ENCODE results near the gene TNS3. TPM values are rescaled to one million over a fixed set of nuclear protein-coding genes. Genes with fewer than 3 reads are reported as not detected.
"Not testable (repeated sequence)": the region's sequence is repeated elsewhere in the genome, so short reads cannot be mapped to it uniquely, and the experiment has no call there.

The TNS3 gene
- total RNA-seq, 1 donor from 2014 or later: 168 TPM

DNA sequence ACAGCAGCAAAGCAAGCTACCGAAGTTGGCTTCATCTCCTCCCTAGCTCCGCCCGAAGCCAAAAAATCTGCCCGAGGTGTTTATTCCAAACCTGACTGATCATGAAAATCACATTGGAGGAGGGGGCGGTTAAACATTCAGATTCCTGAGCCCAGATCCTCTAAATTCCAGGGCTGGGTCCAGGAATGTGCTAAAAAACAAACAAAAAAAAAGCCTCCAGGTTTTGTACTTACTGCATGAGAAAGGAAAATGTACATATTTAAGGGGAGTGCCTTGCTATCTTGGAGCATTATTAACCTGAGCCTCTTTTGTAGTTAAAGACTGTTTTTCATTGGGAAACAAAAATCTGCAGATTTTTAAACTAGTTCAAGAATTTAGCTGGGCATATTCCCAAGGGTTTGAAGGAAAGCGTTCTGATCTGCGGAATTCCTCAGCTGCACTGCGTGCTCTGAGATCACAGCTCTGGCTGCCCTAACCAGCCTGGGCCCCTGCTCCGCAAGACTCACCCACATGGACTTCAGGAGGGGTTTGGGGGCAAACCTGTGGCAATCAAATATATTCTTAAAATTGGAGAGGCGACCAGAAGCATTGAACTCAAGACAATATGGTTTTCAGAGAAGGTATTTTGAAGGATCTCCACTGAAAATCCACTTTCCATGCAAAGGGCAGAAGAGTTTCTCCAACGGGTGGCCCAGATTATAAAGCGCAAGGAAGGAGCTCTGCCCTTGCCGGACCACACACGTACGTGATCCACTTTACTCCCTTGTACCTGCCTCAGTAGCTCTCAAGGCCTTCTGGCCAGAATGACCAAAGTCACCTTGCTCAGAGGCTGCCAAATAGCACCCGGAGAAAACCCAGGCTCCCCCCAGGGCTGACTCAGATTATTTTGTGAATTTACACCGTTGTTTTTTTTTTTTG, 10.0 kb upstream of the TNS3 start:
- Histone ChIP-seq H3K36me3 (no peaks in the 10 kb centered on the region), H3K4me3 (no peak overlapping the region), H3K27me3 (no peaks in the 10 kb centered on the region), H3K9me3 (peaks cover 4% of the 10 kb centered on the region), H3K27ac (peak overlapping the region; percentile 67), H3K4me1 (peaks cover 26% of the 10 kb centered on the region)
- DNase-seq: no peak
- TF ChIP-seq, protein P1, sequence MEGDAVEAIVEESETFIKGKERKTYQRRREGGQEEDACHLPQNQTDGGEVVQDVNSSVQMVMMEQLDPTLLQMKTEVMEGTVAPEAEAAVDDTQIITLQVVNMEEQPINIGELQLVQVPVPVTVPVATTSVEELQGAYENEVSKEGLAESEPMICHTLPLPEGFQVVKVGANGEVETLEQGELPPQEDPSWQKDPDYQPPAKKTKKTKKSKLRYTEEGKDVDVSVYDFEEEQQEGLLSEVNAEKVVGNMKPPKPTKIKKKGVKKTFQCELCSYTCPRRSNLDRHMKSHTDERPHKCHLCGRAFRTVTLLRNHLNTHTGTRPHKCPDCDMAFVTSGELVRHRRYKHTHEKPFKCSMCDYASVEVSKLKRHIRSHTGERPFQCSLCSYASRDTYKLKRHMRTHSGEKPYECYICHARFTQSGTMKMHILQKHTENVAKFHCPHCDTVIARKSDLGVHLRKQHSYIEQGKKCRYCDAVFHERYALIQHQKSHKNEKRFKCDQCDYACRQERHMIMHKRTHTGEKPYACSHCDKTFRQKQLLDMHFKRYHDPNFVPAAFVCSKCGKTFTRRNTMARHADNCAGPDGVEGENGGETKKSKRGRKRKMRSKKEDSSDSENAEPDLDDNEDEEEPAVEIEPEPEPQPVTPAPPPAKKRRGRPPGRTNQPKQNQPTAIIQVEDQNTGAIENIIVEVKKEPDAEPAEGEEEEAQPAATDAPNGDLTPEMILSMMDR (IDR thresholded peaks at IDR 0.05): no peak
- ATAC-seq: peak; percentile 22
- intact Hi-C loops (cut with DNase I): no loop called here

GRCh38 chr7:47591089-47591654, 9.3 kb upstream of the TNS3 start:
- intact Hi-C loops (cut with DNase I): no loop called here
- DNase-seq: no peak
- Histone ChIP-seq H3K4me3 (no peak overlapping the region), H3K9me3 (no peaks in the 10 kb centered on the region), H3K4me1 (peaks cover 27% of the 10 kb centered on the region), H3K36me3 (no peaks in the 10 kb centered on the region), H3K27ac (peak overlapping the region; percentile 67), H3K27me3 (no peaks in the 10 kb centered on the region)
- TF ChIP-seq, protein P1 (IDR thresholded peaks at IDR 0.05): no peak
- ATAC-seq: no peak

GRCh38 chr7:47590215-47590614, 8.3 kb upstream of the TNS3 start:
- H3K27me3 ChIP-seq; H3K4me3 ChIP-seq; H3K27ac ChIP-seq; H3K9me3 ChIP-seq; DNase-seq; ATAC-seq; H3K36me3 ChIP-seq; intact Hi-C loops (cut with DNase I): not testable (repeated sequence)
- H3K4me1 ChIP-seq: peaks cover 27% of the 10 kb centered on the region

DNA sequence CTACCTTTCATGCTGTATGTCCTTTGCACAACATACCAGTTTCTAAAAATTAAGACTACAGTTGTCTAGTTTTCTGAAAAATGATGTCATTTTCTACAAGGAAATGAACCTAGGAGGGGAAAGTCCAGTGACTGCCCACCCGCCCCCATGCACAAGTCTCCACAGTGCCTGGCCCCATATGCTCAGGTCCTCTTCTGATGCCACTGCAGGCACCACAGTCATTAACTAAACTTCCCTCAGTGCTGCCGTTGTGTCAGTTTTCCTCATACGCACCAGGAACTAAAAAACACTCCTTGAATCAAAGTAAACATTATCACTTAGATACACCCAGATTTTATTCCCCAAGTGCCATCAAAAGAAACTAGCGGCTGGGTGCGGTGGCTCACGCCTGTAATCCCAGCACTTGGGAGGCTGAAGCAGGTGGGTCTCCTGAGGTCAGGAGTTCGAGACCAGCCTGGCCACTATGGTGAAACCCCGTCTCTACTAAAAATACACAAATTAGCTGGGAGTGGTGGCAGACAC, 6.9 kb upstream of the TNS3 start:
- H3K9me3 ChIP-seq: no peaks in the 10 kb centered on the region
- TF ChIP-seq, protein P1 (IDR thresholded peaks at IDR 0.05): no peak
- no peaks in the 10 kb centered on the region for H3K27me3 ChIP-seq
- ATAC-seq (no peak), DNase-seq (no peak)
- H3K4me3 ChIP-seq: no peak overlapping the region
- intact Hi-C loops (cut with DNase I): no loop called here
- H3K27ac ChIP-seq: no peak overlapping the region
- H3K36me3 ChIP-seq: no peaks in the 10 kb centered on the region
- peaks cover 30% of the 10 kb centered on the region for H3K4me1 ChIP-seq

- no peaks in the 10 kb centered on the region for H3K36me3 ChIP-seq
- intact Hi-C loops (cut with DNase I): no loop called here
- ATAC-seq (no peak), DNase-seq (no peak)
- peaks cover 38% of the 10 kb centered on the region for H3K4me1 ChIP-seq
- H3K27me3 ChIP-seq: no peaks in the 10 kb centered on the region
- TF ChIP-seq, protein P1 (IDR thresholded peaks at IDR 0.05): no peak
- H3K27ac ChIP-seq: no peak overlapping the region
- no peak overlapping the region for H3K4me3 ChIP-seq
- no peaks in the 10 kb centered on the region for H3K9me3 ChIP-seq
These were observed 6.1 kb upstream of the TNS3 start for GRCh38 chr7:47587976-47588375.

- Histone ChIP-seq H3K27me3 (no peaks in the 10 kb centered on the region), H3K36me3 (no peaks in the 10 kb centered on the region), H3K4me3 (no peak overlapping the region), H3K4me1 (peaks cover 44% of the 10 kb centered on the region), H3K27ac (no peak overlapping the region), H3K9me3 (no peaks in the 10 kb centered on the region)
- intact Hi-C loops (cut with DNase I): no loop called here
- TF ChIP-seq, protein P1 (IDR thresholded peaks at IDR 0.05): no peak
- ATAC-seq: peak; percentile 87
- peak; percentile 82 for DNase-seq
These were observed 5.4 kb upstream of the TNS3 start for GRCh38 chr7:47587351-47587750.
